Kidney (tissue), 14 donors: ENCODE measurements around the gene SYS1. TPM values are rescaled to one million over a fixed set of nuclear protein-coding genes. Genes with fewer than 3 reads are reported as not detected.
"Not testable (repeated sequence)": the region's sequence is repeated elsewhere in the genome, so short reads cannot be mapped to it uniquely, and the experiment has no call there.

ENCODE experiments used
- DNase-seq, 5 donors: peaks; one replicate each; pipeline ENCODE4 v3.0.0-alpha.2; 2013 to 2020
- FAIRE-seq: peaks from 2 replicates; lab custom pipeline; 2012; peaks lifted over from hg19 to GRCh38; lab: Jason Lieb, UNC
- H3K27ac ChIP-seq, 2 donors: one replicate each; pipeline ENCODE4 v1.7.0; 2013; ENCODE audit warnings: low read depth in 2 of 2, low read length in 2 of 2, inconsistent platforms in 1 of 2
- H3K27me3 ChIP-seq: one replicate; pipeline ENCODE4 v1.7.1; 2013; ENCODE audit warnings: low read length, inconsistent platforms; ENCODE audit not compliant: control insufficient read depth, insufficient read depth
- H3K36me3 ChIP-seq, 3 donors: one replicate each; pipeline versions ENCODE4 v1.7.0 to v1.7.1; 2013; ENCODE audit warnings: low read length in 3 of 3, control low read depth in 1 of 3, inconsistent platforms in 1 of 3; ENCODE audit not compliant: insufficient read depth in 3 of 3, control insufficient read depth in 2 of 3
- H3K4me1 ChIP-seq, 3 donors: one replicate each; pipeline versions ENCODE4 v1.7.0 to v1.7.1; 2013; ENCODE audit warnings: low read length in 3 of 3, inconsistent platforms in 1 of 3, low read depth in 1 of 3; ENCODE audit not compliant: control insufficient read depth in 2 of 3, insufficient read depth in 2 of 3
- H3K4me3 ChIP-seq, 3 donors: one replicate each; pipeline versions ENCODE4 v1.7.0 to v1.8.1; 2013; ENCODE audit warnings: low read length in 3 of 3, control low read depth in 1 of 3, inconsistent platforms in 1 of 3
- H3K9ac ChIP-seq, 3 donors: one replicate each; pipeline versions ENCODE4 v1.7.0 to v1.7.1; 2013; ENCODE audit warnings: low read length in 3 of 3, control low read depth in 1 of 3, inconsistent platforms in 1 of 3
- H3K9me3 ChIP-seq, 3 donors: one replicate each; pipeline versions ENCODE4 v1.7.0 to v1.7.1; 2013; ENCODE audit warnings: low read length in 3 of 3, control low read depth in 1 of 3, inconsistent platforms in 1 of 3; ENCODE audit not compliant: control insufficient read depth in 2 of 3, insufficient read depth in 1 of 3
- CTCF ChIP-seq: IDR thresholded peaks from 3 replicates; pipeline ENCODE4 v1.5.1; 2012; ENCODE audit warnings: mild to moderate bottlenecking, moderate library complexity, borderline replicate concordance; ENCODE audit not compliant: insufficient read depth; ENCODE audit errors: extremely low read depth
- intact Hi-C: fragments of 100-400 bp; cut with DNase I; formaldehyde crosslinking; loops from one replicate; pipeline ENCODE4 v1.11.1; 2022
- polyA plus RNA-seq: library from polyadenylated mRNA; stranded (reverse); fragments of 350-450 nt; fragmentation: Illumina TruSeq; extraction: RNeasy Lipid Tissue Mini Kit (QIAGEN cat#74804); gene quantifications from one replicate; pipeline ENCODE4 v1.2.3, GENCODE V29; 2014; ENCODE audit warnings: low read depth, low replicate concordance; ENCODE audit not compliant: insufficient read depth
- total RNA-seq: library from RNA; stranded (reverse); fragmentation: NEBNext Ultra II Directional; extraction: Animal tissue kit (Norgen Biotek cat#: 25700); gene quantifications from one replicate; pipeline ENCODE4 v1.2.1, GENCODE V29; 2021
- donor health status: control.
- donor health status: control.
- donor health status: control.
- donor health status: control.
- donor health status: control.
- donor health status: DM: yes; HTN: yes; CAD: no.
- donor health status: Normal renal cell carcinoma (clear cell type).

The SYS1 gene
- total and polyA plus RNA-seq, 2 donors from 2014 or later = 38.7 to 39.8 TPM

GRCh38 chr20:45347297-45347935, 15.5 kb upstream of the SYS1 start:
- Histone ChIP-seq H3K9ac (peak overlapping the region; percentile 41 to 100 (median 92)), H3K27ac (peak overlapping the region; percentile 96 to 99)
- no peak for FAIRE-seq

GRCh38 chr20:45347936-45348778, 14.8 kb upstream of the SYS1 start, which contains the start of gene SDC4:
Gene SDC4 (minus strand): TSS chr20:45348424. CDS start chr20:45348384, 40 bp downstream.
- FAIRE-seq (no peak), DNase-seq (peak; percentile 54 to 95 (median 70))
- H3K4me1 ChIP-seq = peaks cover 0 to 19% (median 13%) of the 10 kb centered on the region in 3 donors
- no peaks in the 10 kb centered on the region for H3K36me3 ChIP-seq
- H3K27ac ChIP-seq = peak within 1 kb of the TSS; percentile 96 to 99
- no peaks in the 10 kb centered on the region for H3K9me3 ChIP-seq
- peak within 1 kb of the TSS; percentile 66 to 85 (median 77) for H3K4me3 ChIP-seq
- H3K9ac ChIP-seq = peak within 1 kb of the TSS; percentile 41 to 100 (median 92)
- intact Hi-C loops = no loop called here
- no peak for TF ChIP-seq CTCF
- no peaks in the 10 kb centered on the region for H3K27me3 ChIP-seq

More at GRCh38 chr20:45347297-45347935, 15.5 kb upstream of the SYS1 start:
- peak overlapping the region; percentile 66 to 85 (median 77) for H3K4me3 ChIP-seq
- H3K9me3 ChIP-seq = no peaks in the 10 kb centered on the region
- no peaks in the 10 kb centered on the region for H3K36me3 ChIP-seq
- intact Hi-C loops = no loop called here
- no peaks in the 10 kb centered on the region for H3K27me3 ChIP-seq
- peaks cover 0 to 22% (median 18%) of the 10 kb centered on the region in 3 donors for H3K4me1 ChIP-seq
- no peak for TF ChIP-seq CTCF
- DNase-seq = no peak

- H3K36me3 ChIP-seq = no peaks in the 10 kb centered on the region
- no peak overlapping the region for H3K4me3 ChIP-seq
- DNase-seq (no peak), FAIRE-seq (no peak)
- H3K27me3 ChIP-seq = no peaks in the 10 kb centered on the region
- no peak overlapping the region for H3K27ac ChIP-seq
- TF ChIP-seq CTCF = no peak
- intact Hi-C loops = no loop called here
- peaks cover 0 to 13% (median 5%) of the 10 kb centered on the region in 3 donors for H3K4me1 ChIP-seq
- H3K9me3 ChIP-seq = no peaks in the 10 kb centered on the region
- no peak overlapping the region for H3K9ac ChIP-seq
These were observed 12.7 kb upstream of the SYS1 start for GRCh38 chr20:45350217-45350616.

GRCh38 chr20:45350795-45351194, 12.2 kb upstream of the SYS1 start:
- H3K27ac ChIP-seq, DNase-seq, H3K9me3 ChIP-seq, H3K4me1 ChIP-seq, FAIRE-seq, H3K36me3 ChIP-seq, intact Hi-C loops, H3K9ac ChIP-seq, H3K27me3 ChIP-seq, H3K4me3 ChIP-seq: not testable (repeated sequence)
